ENCODE measurements around the gene STRADA.

- TF ChIP-seq CTCF (conservative IDR thresholded peaks at IDR 0.05; ENCODE audit: low read depth in 2 of 2) (no peak), CREB1 (CRISPR knock-in tag; IDR thresholded peaks at IDR 0.05; ENCODE audit: low read depth) (no peak), EZH2phosphoT487 (IDR thresholded peaks at IDR 0.05; ENCODE audit: unreplicated experiment) (no peak)
These were observed 48.0 kb downstream of the STRADA start for GRCh38 chr17:63693411-63694113.
